Right lobe of liver (tissue), 4 donors: ENCODE results near the gene CYTH1.

Experiments
- CTCF ChIP-seq, 4 donors: fragments of 200-600 bp in 3 of 4; fragments of 450-650 bp in 1 of 4; IDR thresholded peaks; one replicate each; pipeline versions ENCODE4 v1.5.1 to v1.8.0; 2016 to 2022; ENCODE audit warnings: antibody characterized with exemption in 4 of 4, mild to moderate bottlenecking in 2 of 4
- POLR2A ChIP-seq: fragments of 450-650 bp; IDR thresholded peaks from one replicate; pipeline ENCODE4 v1.6.1; 2017; ENCODE audit warnings: antibody characterized with exemption, mild to moderate bottlenecking
- donor health status: DM: no; HTN: no; CAD: no.
- donor health status: DM: no; HTN: no; CAD: no.
- donor health status: DM: no; HTN: yes; CAD: no.

- TF ChIP-seq CTCF (IDR thresholded peaks at IDR 0.05) (no peak), POLR2A (no peak)
Observed at GRCh38 chr17:78727476-78728229, 54.4 kb downstream of the CYTH1 start.
